Neural progenitor cell (in vitro differentiated cells): Measurements from ENCODE around the gene ATP5MC3.

Experiments used
- CTCF ChIP-seq: fragments of 200-600 bp; sonication (generic); IDR thresholded peaks from 2 replicates; pipeline ENCODE4 v1.5.1; 2017; ENCODE audit warnings: antibody characterized with exemption, mild to moderate bottlenecking
- EZH2 ChIP-seq: fragments of 200-600 bp; sonication (generic); IDR thresholded peaks from 2 replicates; pipeline ENCODE4 v1.6.1; 2017; ENCODE audit warnings: antibody characterized with exemption, mild to moderate bottlenecking, moderate library complexity

- no peak for TF ChIP-seq CTCF
- TF ChIP-seq EZH2: no peak
Observed at GRCh38 chr2:175187378-175187777, 5.9 kb upstream of the ATP5MC3 start.
